ENCODE data around the gene COQ4.
A peak's percentile ranks its signal among the peaks of the same experiment; 100 is the strongest.
"Not testable (repeated sequence)": the region's sequence is repeated elsewhere in the genome, so short reads cannot be mapped to it uniquely, and the experiment has no call there.

COQ4 gene

GRCh38 chr9:128321343-128321742 is 1.3 kb upstream of the COQ4 start:
- H3K27ac Mint-ChIP-seq: no peak overlapping the region

GRCh38 chr9:128321879-128322403 is 698 bp upstream of the COQ4 start:
- peak; percentile 1 to 4 for ATAC-seq (replicated peaks)
- Mint-ChIP-seq H3K4me3 (peak overlapping the region; percentile 94 to 97), H3K27me3 (no peaks in the 10 kb centered on the region), H3K4me1 (peaks cover 8 to 16% of the 10 kb centered on the region in 2 donors), H3K9me3 (no peaks in the 10 kb centered on the region), H3K36me3 (peaks cover 9 to 15% of the 10 kb centered on the region in 2 donors), H3K27ac (peak overlapping the region; percentile 98)
- no peak for DNase-seq

More at GRCh38 chr9:128321343-128321742, 1.3 kb upstream of the COQ4 start:
- H3K36me3 Mint-ChIP-seq: peaks cover 13 to 17% of the 10 kb centered on the region in 2 donors
- H3K4me3 Mint-ChIP-seq: peak overlapping the region; percentile 94 to 97
- H3K9me3 Mint-ChIP-seq: no peaks in the 10 kb centered on the region
- H3K27me3 Mint-ChIP-seq: no peaks in the 10 kb centered on the region
- DNase-seq (no peak), ATAC-seq (replicated peaks) (no peak)
- H3K4me1 Mint-ChIP-seq: peaks cover 8 to 16% of the 10 kb centered on the region in 2 donors

GRCh38 chr9:128323212-128323730 is 632 bp downstream of the COQ4 start:
- no peaks in the 10 kb centered on the region for H3K9me3 Mint-ChIP-seq
- peak overlapping the region; percentile 98 for H3K27ac Mint-ChIP-seq
- peaks cover 8 to 22% of the 10 kb centered on the region in 2 donors for H3K4me1 Mint-ChIP-seq
- H3K27me3 Mint-ChIP-seq: no peaks in the 10 kb centered on the region
- peaks cover 9 to 16% of the 10 kb centered on the region in 2 donors for H3K36me3 Mint-ChIP-seq
- ATAC-seq (replicated peaks) (peak; percentile 2 to 6), DNase-seq (no peak)
- peak overlapping the region; percentile 94 to 97 for H3K4me3 Mint-ChIP-seq

- peak overlapping the region; percentile 94 to 97 for H3K4me3 Mint-ChIP-seq
- H3K27ac Mint-ChIP-seq: no peak overlapping the region
- H3K27me3 Mint-ChIP-seq: no peaks in the 10 kb centered on the region
- H3K9me3 Mint-ChIP-seq: no peaks in the 10 kb centered on the region
- H3K4me1 Mint-ChIP-seq: peaks cover 8 to 22% of the 10 kb centered on the region in 2 donors
- ATAC-seq (replicated peaks) (no peak), DNase-seq (no peak)
- peaks cover 13 to 20% of the 10 kb centered on the region in 2 donors for H3K36me3 Mint-ChIP-seq
Measured at GRCh38 chr9:128323791-128324190, 1.2 kb downstream of the COQ4 start.

GRCh38 chr9:128324401-128324800 is 1.8 kb downstream of the COQ4 start:
- ATAC-seq (replicated peaks) (no peak), DNase-seq (no peak)
- Mint-ChIP-seq H3K4me1 (peaks cover 8 to 22% of the 10 kb centered on the region in 2 donors), H3K27ac (no peak overlapping the region), H3K36me3 (peaks cover 13 to 20% of the 10 kb centered on the region in 2 donors), H3K9me3 (no peaks in the 10 kb centered on the region), H3K4me3 (peak overlapping the region; percentile 29 to 94), H3K27me3 (no peaks in the 10 kb centered on the region)

- Mint-ChIP-seq H3K36me3 (peaks cover 16 to 24% of the 10 kb centered on the region in 2 donors), H3K4me1 (peaks cover 8 to 22% of the 10 kb centered on the region in 2 donors), H3K27me3 (no peaks in the 10 kb centered on the region), H3K27ac (peak overlapping the region; percentile 51), H3K4me3 (no peak overlapping the region), H3K9me3 (no peaks in the 10 kb centered on the region)
- DNase-seq: no peak
- no peak for ATAC-seq (replicated peaks)
Measured at GRCh38 chr9:128325629-128326028, 3.0 kb downstream of the COQ4 start.

- ATAC-seq (replicated peaks) (no peak), DNase-seq (no peak)
- no peaks in the 10 kb centered on the region for H3K27me3 Mint-ChIP-seq
- peaks cover 11 to 29% of the 10 kb centered on the region in 2 donors for H3K36me3 Mint-ChIP-seq
- H3K27ac Mint-ChIP-seq: no peak overlapping the region
- no peak overlapping the region for H3K4me3 Mint-ChIP-seq
- H3K9me3 Mint-ChIP-seq: no peaks in the 10 kb centered on the region
- no peaks in the 10 kb centered on the region for H3K4me1 Mint-ChIP-seq
Measured at GRCh38 chr9:128333451-128333869, 10.8 kb downstream of the COQ4 start.

- no peak overlapping the region for H3K4me3 Mint-ChIP-seq
- ATAC-seq (replicated peaks) (no peak), DNase-seq (no peak)
- H3K27ac Mint-ChIP-seq: peak overlapping the region; percentile 44
- H3K4me1 Mint-ChIP-seq: no peaks in the 10 kb centered on the region
- H3K9me3 Mint-ChIP-seq: no peaks in the 10 kb centered on the region
- peaks cover 5 to 22% of the 10 kb centered on the region in 2 donors for H3K36me3 Mint-ChIP-seq
- H3K27me3 Mint-ChIP-seq: no peaks in the 10 kb centered on the region
Measured at GRCh38 chr9:128335161-128335560, 12.5 kb downstream of the COQ4 start.

GRCh38 chr9:128335914-128336313 is 13.3 kb downstream of the COQ4 start:
- H3K4me1 Mint-ChIP-seq: no peaks in the 10 kb centered on the region
- no peak overlapping the region for H3K4me3 Mint-ChIP-seq
- no peak overlapping the region for H3K27ac Mint-ChIP-seq
- DNase-seq (no peak), ATAC-seq (replicated peaks) (no peak)
- H3K9me3 Mint-ChIP-seq: no peaks in the 10 kb centered on the region
- no peaks in the 10 kb centered on the region for H3K27me3 Mint-ChIP-seq
- peaks cover 5 to 20% of the 10 kb centered on the region in 2 donors for H3K36me3 Mint-ChIP-seq

GRCh38 chr9:128337936-128338335 is 15.3 kb downstream of the COQ4 start:
- no peaks in the 10 kb centered on the region for H3K9me3 Mint-ChIP-seq
- H3K4me3 Mint-ChIP-seq: no peak overlapping the region
- H3K4me1 Mint-ChIP-seq: peaks cover 4 to 8% of the 10 kb centered on the region in 2 donors
- H3K27me3 Mint-ChIP-seq: no peaks in the 10 kb centered on the region
- no peak overlapping the region for H3K27ac Mint-ChIP-seq
- DNase-seq: no peak
- H3K36me3 Mint-ChIP-seq: peaks cover 0 to 10% of the 10 kb centered on the region in 2 donors
- ATAC-seq (replicated peaks): no peak

GRCh38 chr9:128338852-128339614 is 16.4 kb downstream of the COQ4 start:
- Mint-ChIP-seq H3K4me1 (peaks cover 4 to 12% of the 10 kb centered on the region in 2 donors), H3K27ac (peak overlapping the region; percentile 17), H3K36me3 (peaks cover 4 to 13% of the 10 kb centered on the region in 2 donors)
- H3K27me3 Mint-ChIP-seq; H3K4me3 Mint-ChIP-seq; DNase-seq; H3K9me3 Mint-ChIP-seq; ATAC-seq (replicated peaks): not testable (repeated sequence)

- Mint-ChIP-seq H3K4me1 (peaks cover 4 to 12% of the 10 kb centered on the region in 2 donors), H3K36me3 (peaks cover 4 to 19% of the 10 kb centered on the region in 2 donors), H3K4me3 (peak within 1 kb of the TSS; percentile 95 to 99), H3K9me3 (no peaks in the 10 kb centered on the region), H3K27me3 (no peaks in the 10 kb centered on the region), H3K27ac (peak within 1 kb of the TSS; percentile 95)
- peak; percentile 70 for DNase-seq
- peak; percentile 93 for ATAC-seq (replicated peaks)
Measured at GRCh38 chr9:128339761-128340690, 17.4 kb downstream of the COQ4 start, which contains the start of gene SLC27A4. TSS of gene SLC27A4 (plus strand) at chr9:128340527. CDS start at chr9:128343133, 2,606 bp downstream.

GRCh38 chr9:128340691-128341434 is 18.2 kb downstream of the COQ4 start:
- peak overlapping the region; percentile 93 to 99 for H3K4me3 Mint-ChIP-seq
- H3K27ac Mint-ChIP-seq: no peak overlapping the region
- no peaks in the 10 kb centered on the region for H3K9me3 Mint-ChIP-seq
- H3K27me3 Mint-ChIP-seq: no peaks in the 10 kb centered on the region
- ATAC-seq (replicated peaks): peak; percentile 67
- H3K36me3 Mint-ChIP-seq: peaks cover 4 to 22% of the 10 kb centered on the region in 2 donors
- peaks cover 4 to 12% of the 10 kb centered on the region in 2 donors for H3K4me1 Mint-ChIP-seq
- DNase-seq: no peak
